Astrocyte (in vitro differentiated cells and primary cell): ENCODE measurements around the gene ESRRB. TPM values are rescaled to one million over a fixed set of nuclear protein-coding genes. Genes with fewer than 3 reads are reported as not detected.

ENCODE experiments used
- DNase-seq: peaks from one replicate; pipeline ENCODE4 v3.0.0-alpha.2; 2010; ENCODE audit warnings: low read depth
- FAIRE-seq: peaks from 2 replicates; lab custom pipeline; 2011; peaks lifted over from hg19 to GRCh38; lab: Jason Lieb, UNC
- H2AFZ ChIP-seq: 2 replicates; pipeline ENCODE4 v1.6.0; 2012; ENCODE audit warnings: low read depth, low read length, inconsistent platforms
- H3K27ac ChIP-seq: 2 replicates; pipeline ENCODE4 v1.5.1; 2011; ENCODE audit warnings: low read depth, low read length, inconsistent platforms
- H3K27me3 ChIP-seq: 2 replicates; pipeline ENCODE4 v1.6.0; 2011; ENCODE audit warnings: low read length, inconsistent platforms; ENCODE audit not compliant: insufficient read depth
- H3K36me3 ChIP-seq: 2 replicates; pipeline ENCODE4 v1.5.1; 2011; ENCODE audit warnings: low read length, inconsistent platforms; ENCODE audit not compliant: insufficient read depth
- H3K4me1 ChIP-seq: 2 replicates; pipeline ENCODE4 v1.5.1; 2011; ENCODE audit warnings: low read length, inconsistent platforms; ENCODE audit not compliant: insufficient read depth
- H3K4me2 ChIP-seq: 2 replicates; pipeline ENCODE4 v1.6.0; 2012; ENCODE audit warnings: low read length, inconsistent platforms
- H3K4me3 ChIP-seq: 2 replicates; pipeline ENCODE4 v1.5.1; 2011; ENCODE audit warnings: low read depth, mild to moderate bottlenecking, low read length, inconsistent platforms; ENCODE audit not compliant: insufficient read depth
- H3K79me2 ChIP-seq: 2 replicates; pipeline ENCODE4 v1.6.0; 2012; ENCODE audit warnings: mild to moderate bottlenecking, low read length, inconsistent platforms; ENCODE audit not compliant: insufficient read depth
- H3K9ac ChIP-seq: 2 replicates; pipeline ENCODE4 v1.6.0; 2012; ENCODE audit warnings: mild to moderate bottlenecking, low read length, inconsistent platforms
- H3K9me3 ChIP-seq: 2 replicates; pipeline ENCODE4 v1.5.1; 2012; ENCODE audit warnings: low read depth, mild to moderate bottlenecking, low read length, inconsistent platforms; ENCODE audit not compliant: insufficient read depth
- H4K20me1 ChIP-seq: 2 replicates; pipeline ENCODE4 v1.6.0; 2012; ENCODE audit warnings: low read length, inconsistent platforms; ENCODE audit not compliant: insufficient read depth
- H3K27ac Mint-ChIP-seq: one replicate; pipeline ENCODE4 v1.8.0; 2021; ENCODE audit warnings: mild to moderate bottlenecking, mixed read lengths; ENCODE audit not compliant: unreplicated experiment
- H3K27me3 Mint-ChIP-seq: one replicate; pipeline ENCODE4 v1.8.0; 2021; ENCODE audit warnings: low read depth, mixed read lengths; ENCODE audit not compliant: unreplicated experiment
- H3K36me3 Mint-ChIP-seq: one replicate; pipeline ENCODE4 v1.8.0; 2021; ENCODE audit warnings: low read depth, mixed read lengths; ENCODE audit not compliant: unreplicated experiment
- H3K4me1 Mint-ChIP-seq: one replicate; pipeline ENCODE4 v1.8.0; 2021; ENCODE audit warnings: low read depth, mixed read lengths; ENCODE audit not compliant: unreplicated experiment
- H3K4me3 Mint-ChIP-seq: one replicate; pipeline ENCODE4 v1.8.0; 2021; ENCODE audit warnings: mild to moderate bottlenecking, moderate library complexity, mixed read lengths; ENCODE audit not compliant: unreplicated experiment
- H3K9me3 Mint-ChIP-seq: one replicate; pipeline ENCODE4 v1.8.0; 2021; ENCODE audit warnings: mild to moderate bottlenecking, mixed read lengths; ENCODE audit not compliant: unreplicated experiment
- EZH2 ChIP-seq: IDR thresholded peaks from 2 replicates; pipeline ENCODE4 v1.6.1; 2012; ENCODE audit warnings: mild to moderate bottlenecking, low read length, inconsistent platforms; ENCODE audit not compliant: insufficient read depth
- total RNA-seq: library from RNA; stranded (reverse); gene quantifications from 2 replicates; pipeline ENCODE4 v1.2.1, GENCODE V29; 2021
- TF ChIP-seq, protein P1 (sequence below): IDR thresholded peaks from 2 replicates; pipeline ENCODE4 v1.5.1; 2011; ENCODE audit warnings: low read depth, mild to moderate bottlenecking, inconsistent platforms, low read length, moderate library complexity; ENCODE audit not compliant: insufficient read depth

Gene ESRRB
- total RNA-seq, 1 donor from 2014 or later, result not detected

DNA sequence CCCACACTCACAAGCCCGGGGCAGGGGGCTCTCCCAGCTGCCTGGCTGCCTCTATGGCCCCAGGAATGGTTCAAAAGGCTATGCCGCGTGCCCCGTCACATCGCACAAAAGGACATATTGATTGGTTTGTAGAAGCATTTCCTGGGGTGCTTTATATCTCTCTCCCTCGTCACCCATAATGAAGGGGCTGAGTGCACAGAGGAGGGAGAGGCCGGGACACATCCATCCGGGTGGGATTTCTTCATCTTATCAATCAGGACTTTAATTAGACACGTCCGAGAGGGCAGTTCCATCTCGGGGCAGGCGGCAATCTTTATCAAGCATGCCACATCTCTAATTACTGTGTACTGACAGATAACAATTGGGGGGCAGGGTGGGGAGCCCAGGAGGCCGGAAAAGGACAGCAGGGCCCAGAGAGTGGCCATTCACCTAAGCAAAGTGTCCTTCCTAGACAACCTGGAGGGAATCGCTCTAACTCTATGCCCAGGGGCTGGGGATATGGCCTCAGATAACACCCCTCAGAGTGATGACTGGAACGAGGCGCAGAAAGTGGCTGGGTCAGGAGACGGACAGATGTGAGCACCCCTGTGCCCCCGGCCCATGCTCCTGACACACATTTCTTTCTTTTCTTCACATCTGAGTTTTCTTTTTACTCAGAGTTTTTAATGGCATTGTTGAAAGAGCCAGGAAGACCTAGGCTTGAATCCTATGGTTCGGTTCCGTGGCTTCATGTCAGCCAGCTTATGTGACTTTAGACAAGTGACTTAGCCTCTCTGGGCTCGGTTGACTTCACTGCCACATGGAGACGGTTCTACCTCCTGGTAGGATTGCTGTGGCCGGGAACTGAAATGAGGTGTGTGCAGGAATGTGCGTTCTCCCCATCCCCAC lies 36.0 kb upstream of the ESRRB start:
- H3K4me3 Mint-ChIP-seq, result no peak overlapping the region
- no peak for DNase-seq
- Histone ChIP-seq H3K4me2 (no peak overlapping the region), H3K79me2 (no peaks in the 10 kb centered on the region), H3K4me3 (no peak overlapping the region), H3K4me1 (no peaks in the 10 kb centered on the region), H3K36me3 (no peaks in the 10 kb centered on the region), H3K9me3 (no peaks in the 10 kb centered on the region), H3K27me3 (no peaks in the 10 kb centered on the region), H2AFZ (no peak overlapping the region), H4K20me1 (no peaks in the 10 kb centered on the region), H3K27ac (no peak overlapping the region), H3K9ac (no peak overlapping the region)
- H3K27ac Mint-ChIP-seq, result no peak overlapping the region
- H3K4me1 Mint-ChIP-seq, result no peaks in the 10 kb centered on the region
- FAIRE-seq, result no peak
- H3K36me3 Mint-ChIP-seq, result no peaks in the 10 kb centered on the region
- H3K27me3 Mint-ChIP-seq, result peaks cover 56% of the 10 kb centered on the region
- TF ChIP-seq, protein P1, sequence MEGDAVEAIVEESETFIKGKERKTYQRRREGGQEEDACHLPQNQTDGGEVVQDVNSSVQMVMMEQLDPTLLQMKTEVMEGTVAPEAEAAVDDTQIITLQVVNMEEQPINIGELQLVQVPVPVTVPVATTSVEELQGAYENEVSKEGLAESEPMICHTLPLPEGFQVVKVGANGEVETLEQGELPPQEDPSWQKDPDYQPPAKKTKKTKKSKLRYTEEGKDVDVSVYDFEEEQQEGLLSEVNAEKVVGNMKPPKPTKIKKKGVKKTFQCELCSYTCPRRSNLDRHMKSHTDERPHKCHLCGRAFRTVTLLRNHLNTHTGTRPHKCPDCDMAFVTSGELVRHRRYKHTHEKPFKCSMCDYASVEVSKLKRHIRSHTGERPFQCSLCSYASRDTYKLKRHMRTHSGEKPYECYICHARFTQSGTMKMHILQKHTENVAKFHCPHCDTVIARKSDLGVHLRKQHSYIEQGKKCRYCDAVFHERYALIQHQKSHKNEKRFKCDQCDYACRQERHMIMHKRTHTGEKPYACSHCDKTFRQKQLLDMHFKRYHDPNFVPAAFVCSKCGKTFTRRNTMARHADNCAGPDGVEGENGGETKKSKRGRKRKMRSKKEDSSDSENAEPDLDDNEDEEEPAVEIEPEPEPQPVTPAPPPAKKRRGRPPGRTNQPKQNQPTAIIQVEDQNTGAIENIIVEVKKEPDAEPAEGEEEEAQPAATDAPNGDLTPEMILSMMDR, result no peak
- TF ChIP-seq EZH2, result no peak
- H3K9me3 Mint-ChIP-seq, result peaks cover 10% of the 10 kb centered on the region

DNA sequence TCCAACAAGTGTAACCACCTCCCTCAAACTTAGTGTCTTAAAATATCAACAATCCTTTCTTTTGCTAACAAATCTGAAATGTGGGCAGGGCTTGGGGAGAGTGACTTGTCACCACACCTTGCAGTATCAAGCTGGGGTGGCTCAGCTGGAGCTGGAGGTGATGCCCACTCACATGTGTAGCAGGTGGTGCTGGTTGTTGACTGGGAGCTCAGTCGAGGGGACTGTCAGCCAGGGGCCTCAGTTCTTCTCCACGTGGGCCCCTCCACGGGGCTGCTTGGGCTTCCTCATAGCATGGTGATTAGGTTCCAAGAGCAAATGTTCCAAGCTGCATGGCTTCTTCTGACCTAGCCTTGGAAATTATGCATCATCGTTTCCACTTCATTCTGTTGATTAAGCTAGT lies 32.6 kb upstream of the ESRRB start:
- Histone ChIP-seq H3K9me3 (no peaks in the 10 kb centered on the region), H3K79me2 (no peaks in the 10 kb centered on the region), H4K20me1 (no peaks in the 10 kb centered on the region), H3K4me2 (no peak overlapping the region), H3K27me3 (no peaks in the 10 kb centered on the region), H3K27ac (no peak overlapping the region), H2AFZ (no peak overlapping the region), H3K36me3 (no peaks in the 10 kb centered on the region), H3K4me1 (peaks cover 1% of the 10 kb centered on the region), H3K9ac (no peak overlapping the region), H3K4me3 (no peak overlapping the region)
- DNase-seq, result no peak
- Mint-ChIP-seq H3K9me3 (peaks cover 8% of the 10 kb centered on the region), H3K4me3 (no peak overlapping the region), H3K36me3 (no peaks in the 10 kb centered on the region), H3K27ac (no peak overlapping the region), H3K4me1 (no peaks in the 10 kb centered on the region), H3K27me3 (peaks cover 47% of the 10 kb centered on the region)
- no peak for FAIRE-seq
- TF ChIP-seq EZH2, result no peak
- TF ChIP-seq, protein P1, result no peak
